T-helper 9 cell (primary cell): ENCODE results near the gene GDF9.

Source experiments
- DNase-seq: peaks from one replicate; pipeline ENCODE4 v3.0.0-alpha.2; 2020

The GDF9 gene

DNA sequence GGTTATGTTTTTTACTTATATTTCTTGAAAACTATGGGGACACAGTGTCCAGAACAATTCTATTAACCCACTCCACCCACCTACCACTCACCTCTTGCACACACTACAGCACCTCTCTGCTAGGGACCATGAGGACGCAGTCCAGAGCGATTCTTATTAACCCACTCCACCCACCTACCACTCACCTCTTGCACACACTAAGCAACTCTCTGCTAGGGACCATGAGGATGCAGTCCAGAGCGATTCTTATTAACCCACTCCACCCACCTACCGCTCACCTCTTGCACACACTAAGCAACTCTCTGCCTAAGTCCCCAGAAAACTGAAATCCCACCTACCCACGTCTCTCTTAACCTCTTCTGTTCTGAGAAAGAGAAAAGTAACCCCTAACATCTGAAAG, 33.7 kb downstream of the GDF9 start:
- DNase-seq: no peak

DNA sequence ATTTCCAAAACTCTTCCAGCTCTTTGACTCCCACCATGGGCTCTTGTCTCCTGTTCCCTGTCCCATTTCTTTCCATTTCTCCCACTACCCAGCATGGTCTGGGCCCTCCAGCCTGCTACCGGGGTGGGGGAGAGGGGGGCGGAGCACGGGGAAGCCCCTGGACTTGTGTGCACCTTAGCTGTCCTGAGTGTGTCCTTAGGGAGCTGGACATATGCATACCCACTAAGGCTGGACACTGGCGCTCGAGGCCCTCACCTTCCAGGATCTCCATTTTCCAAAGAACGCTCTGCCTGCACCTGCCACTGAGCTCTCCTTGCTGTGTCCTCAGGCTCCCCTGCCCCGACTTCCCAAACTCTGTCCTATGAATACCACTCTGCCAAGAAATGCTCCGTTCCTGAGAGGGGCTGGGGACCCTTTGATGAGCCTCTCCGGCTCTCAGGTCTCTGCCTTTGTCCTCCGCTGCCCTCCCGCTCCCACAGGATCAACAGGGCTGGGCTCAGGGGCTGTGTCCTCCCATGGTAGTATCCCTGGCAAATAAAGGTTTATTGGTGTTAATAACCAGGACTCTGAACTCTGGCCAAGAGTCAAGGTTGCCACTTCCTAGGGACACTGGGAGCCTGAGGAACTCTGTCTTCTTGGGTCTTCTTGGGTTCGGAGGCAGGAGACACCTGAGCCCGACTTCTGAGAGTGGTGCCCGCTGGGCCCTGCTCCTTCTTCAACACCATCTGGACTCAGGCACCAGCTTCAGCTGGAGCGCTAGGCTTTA, 35.0 kb downstream of the GDF9 start:
- DNase-seq: no peak

DNA sequence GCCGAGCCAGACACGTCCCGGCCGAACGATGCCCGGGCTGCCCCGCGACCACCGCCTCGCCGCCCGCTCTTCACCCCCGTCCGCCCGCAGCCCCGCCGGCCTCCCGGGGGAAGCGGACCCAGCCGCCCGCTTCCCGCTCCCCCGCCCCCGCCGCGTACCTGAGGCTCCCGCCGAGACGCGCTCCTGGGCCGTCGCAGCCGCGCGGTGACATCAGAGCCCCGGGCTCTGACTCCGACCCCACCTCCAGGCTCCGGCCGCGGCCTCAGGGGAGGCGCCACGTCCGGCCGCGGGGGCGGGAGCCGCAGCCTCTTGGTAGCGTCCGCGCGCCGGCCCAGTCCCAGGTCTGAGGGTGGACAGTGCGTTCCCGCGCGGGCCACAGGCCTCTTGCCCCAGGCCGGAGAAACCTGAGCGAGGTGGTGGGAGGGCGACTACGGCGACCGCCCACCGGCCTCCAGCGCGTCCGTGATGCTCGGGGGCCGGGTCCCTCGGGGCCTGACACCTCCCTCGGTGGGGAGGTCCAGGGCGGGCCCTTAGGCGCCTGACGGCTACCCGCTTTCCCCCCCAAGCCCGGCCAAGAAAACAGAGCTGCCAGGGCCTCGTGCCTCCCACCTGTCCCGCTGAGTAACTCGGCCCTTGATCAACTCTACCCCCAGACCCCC, 35.7 kb downstream of the GDF9 start, which contains the start of gene SHROOM1:
TSS of gene SHROOM1 (minus strand) at position 212 of the 659 bp plus-strand sequence. CDS start 4,507 bp downstream, outside the sequence.
- DNase-seq: no peak

DNA sequence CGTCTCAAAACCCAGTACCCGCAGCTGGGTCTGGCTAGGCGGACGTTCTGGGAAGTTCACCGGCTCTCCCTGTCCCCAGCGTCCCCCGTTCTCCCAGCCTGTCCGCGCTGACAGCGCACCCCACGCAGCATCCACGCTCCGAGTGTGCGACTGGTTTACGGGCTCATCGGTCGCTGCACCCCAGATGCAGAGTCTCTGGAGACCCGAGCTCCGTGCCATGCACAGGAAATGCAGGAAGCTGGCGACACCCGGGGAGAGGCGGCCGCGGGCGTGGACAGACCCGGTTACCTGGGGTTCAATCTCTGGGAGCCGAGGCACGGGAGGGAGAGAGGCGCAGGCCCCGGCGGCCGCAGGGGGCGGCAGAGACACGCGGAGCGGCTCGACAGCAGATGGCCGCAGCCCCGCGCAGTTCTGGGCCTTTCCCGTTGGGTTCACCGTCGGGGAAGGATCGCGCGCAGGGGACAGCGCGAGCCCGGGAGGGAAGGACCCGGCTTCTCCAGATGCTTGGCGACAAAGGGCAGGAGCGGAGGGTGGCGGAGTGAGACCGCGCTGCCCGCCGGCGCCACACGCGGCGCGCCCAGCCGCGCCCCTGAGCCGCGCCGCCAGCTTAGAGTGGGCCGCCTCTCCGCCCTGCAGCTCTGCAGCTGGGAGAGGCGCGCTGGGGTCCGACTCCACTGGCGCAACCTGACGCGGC, 36.4 kb downstream of the GDF9 start:
- DNase-seq: peak; percentile 58

DNA sequence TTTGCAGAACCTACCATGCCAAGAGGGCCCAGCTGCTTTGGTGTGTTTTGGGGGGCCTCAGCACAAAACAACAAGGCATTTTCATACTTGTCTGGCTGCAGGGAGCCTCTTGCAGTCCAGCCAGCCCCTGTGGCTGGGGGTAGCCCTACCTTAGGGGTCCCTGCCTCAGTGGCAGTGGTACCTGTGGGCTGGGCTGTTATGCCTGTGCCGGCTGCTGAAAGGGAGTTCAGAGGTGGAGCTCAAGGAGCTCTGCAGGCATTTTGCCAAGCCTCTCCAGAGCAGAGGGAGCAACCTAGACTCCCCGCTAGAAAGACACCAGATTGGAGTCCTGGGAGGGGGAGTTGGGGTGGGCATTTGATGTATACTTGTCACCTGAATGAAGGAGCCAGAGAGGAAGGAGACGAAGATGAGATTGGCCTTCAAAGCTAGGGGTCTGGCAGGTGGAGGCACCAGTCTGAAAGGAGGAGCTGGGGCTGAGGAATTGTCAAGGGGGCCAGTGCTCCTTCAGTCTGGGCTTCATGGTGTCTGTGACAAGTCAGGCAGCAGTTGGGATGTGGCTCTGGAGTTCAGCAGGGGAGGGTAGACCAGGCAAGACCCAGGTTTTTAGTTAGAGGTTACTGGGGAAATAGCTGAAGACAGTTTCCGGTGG, 37.3 kb downstream of the GDF9 start:
- no peak for DNase-seq

DNA sequence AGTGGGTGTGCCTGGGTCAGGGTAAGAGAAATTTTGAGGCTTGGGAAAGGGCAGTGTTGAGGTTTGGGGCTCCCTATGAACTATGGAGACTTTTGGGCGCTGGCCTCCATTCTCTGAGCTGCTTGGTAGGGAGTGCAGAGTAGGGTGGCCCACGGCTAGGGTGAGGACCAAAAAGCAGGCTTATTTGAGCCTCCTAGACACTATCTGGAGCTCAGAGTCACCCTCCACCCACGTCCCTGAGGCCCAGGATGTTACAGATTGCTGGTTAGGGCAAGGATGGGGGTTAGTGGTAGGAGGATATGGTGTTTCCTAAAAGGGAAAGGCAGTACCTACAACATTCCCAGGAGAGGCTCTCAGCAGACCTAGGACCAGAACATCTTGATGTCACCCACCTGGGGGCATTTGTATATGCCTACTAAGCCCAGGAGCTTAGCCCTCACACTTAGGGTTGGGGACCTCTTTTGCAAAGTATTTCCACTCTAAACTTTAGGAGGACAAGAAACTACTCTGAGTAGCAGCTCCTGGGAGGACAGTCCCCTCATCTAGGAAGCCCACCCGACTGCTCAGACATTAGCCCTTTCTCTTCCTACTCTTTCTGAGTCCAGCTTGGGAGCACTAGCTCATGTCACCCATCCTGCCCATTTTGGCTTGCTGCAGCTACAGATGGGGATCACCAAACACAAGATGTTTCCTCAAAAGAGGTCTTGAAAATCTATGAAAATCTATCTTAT, 38.2 kb downstream of the GDF9 start:
- no peak for DNase-seq

DNA sequence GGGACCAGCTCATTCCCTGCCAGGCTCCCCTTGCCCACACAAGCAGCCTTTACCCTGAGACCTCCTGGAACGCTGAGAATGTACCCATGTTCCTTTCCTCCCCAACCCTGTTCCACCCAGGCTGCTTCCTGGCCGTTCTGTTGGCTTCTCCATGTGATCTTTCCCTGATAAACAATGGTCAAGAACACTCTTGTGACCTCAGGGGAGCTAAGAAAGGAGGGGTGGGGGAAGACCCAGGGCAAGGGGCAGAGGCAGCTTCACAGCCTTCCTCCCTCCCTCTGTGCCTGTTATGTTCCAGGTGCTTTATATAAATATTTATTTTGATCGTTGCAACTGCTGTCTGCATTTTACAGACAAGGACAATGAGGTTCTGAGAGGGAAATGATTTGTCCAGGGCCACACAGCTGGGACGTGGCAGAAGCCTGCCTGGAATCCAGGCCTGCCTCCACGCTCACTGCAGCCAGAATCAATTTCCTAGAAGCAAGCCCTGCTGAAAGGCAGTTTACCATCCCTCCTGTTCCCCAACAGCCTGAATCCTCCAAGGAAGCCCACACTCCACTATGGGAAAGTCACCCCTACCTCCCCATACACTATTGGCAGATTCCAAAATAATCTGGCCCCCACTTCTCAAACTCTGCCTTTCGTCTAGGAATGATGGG, 39.7 kb downstream of the GDF9 start:
- no peak for DNase-seq

DNA sequence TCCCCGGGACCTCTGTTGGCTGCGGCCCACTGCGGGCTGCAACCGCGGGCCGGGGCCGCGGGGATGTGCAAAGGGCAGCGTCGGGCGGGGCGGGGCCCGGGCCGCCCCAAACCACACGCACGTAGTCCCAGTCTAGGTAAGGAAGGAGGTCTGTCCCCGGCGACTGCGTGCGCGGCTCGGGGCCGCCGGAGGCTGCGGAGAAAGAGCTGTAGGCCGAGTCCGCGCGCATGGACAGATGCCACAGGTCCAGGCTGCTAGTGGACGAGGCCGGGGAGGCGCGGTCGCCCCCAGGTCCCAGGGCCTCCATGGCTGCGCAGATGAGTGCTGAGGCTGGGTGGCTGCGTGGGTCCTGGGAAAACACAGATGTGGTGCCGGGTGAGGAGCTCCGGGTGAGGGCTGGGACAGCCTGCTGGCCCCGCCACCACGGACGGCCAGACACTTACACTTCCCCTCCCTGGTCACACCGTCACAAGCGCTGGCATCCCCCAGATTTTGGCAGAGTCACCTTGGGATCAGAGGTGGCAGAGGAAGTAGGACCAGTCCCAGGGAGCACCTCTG, 40.4 kb downstream of the GDF9 start:
- no peak for DNase-seq

DNA sequence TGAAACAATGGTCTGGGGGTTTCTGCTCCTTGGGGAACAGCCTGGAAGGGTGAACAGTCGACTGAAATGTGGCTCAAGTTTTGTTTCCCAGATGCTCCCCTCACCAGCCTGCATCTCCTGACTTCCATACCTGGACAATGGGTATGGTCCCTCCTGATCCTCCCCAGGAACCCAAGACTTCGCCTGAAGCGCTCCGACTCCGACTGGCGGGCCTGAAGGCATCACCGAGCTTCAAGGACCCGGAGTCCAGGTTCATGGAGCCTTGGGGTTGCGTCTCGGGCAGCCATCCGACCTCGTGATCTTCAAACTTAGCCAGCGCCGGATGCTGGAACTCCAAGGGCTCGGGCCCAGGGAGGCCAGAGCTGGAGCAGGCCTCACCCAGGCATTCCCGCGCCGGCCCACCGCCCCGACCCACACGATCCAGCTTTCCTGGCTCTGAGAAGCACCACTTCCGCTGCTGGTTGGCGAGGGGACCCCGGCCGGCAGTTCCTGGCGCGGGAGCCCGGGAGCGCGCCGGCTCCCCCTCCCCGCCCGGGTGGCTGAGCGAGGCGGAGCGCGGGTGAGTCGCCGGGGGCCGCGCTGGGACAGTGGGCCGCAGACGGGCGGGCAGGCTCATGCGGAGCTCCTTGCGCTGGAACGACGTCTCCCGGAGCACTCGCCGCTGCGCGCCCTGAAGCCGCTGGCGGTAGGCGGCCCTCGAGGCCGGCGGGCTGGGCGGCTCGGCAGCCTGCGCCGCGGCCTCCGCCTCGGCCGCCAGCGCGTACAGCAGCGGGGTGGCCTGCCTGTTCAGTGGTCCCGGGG, 41.0 kb downstream of the GDF9 start:
- no peak for DNase-seq

DNA sequence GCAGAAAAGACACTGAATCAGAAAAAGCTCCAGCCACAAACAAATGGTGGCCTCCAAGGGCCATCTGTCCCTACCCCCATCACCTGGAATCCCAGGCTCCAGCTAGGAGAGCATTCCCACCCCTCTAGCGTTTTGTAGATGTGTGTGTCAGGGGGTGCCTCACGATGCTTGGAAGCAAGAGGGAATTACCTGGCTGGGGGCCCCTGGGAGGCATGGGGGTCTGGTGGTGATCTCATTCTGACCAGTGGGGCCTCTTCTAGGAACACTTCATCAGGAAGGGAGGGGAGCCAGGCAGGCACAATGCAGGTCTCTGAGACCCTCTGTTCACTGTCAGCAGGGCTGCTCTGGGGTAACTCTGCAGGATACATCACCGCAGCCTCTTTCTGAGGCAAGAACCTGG, 41.8 kb downstream of the GDF9 start:
- DNase-seq: no peak

DNA sequence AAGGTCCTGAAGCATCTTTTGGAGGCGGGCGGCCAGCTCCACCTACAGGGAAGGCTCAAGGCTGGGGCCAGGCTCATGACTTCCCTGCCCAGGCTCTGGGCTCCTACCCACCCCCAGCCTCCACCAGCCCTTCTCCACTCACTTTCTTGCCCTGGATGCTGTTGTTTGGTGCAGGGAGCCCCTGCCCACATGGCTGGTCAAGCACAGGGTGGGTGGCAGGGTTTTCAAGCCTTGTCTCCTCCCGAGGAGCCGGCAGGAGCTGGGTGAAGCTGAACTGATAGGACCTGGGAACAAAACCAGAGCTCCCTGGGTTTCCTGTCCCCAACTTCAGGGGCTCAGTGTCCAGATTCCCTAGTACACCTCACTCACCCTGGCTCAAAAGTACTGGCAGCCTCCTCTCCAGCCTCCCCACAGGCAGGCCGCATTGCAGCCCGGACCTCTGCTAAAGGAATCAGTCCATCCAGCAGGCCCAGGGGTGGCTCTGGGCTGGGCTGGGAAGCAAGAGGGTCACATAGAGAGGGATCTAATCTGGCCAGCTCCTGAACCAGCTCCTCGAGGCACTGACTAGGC, 42.7 kb downstream of the GDF9 start:
- no peak for DNase-seq

DNA sequence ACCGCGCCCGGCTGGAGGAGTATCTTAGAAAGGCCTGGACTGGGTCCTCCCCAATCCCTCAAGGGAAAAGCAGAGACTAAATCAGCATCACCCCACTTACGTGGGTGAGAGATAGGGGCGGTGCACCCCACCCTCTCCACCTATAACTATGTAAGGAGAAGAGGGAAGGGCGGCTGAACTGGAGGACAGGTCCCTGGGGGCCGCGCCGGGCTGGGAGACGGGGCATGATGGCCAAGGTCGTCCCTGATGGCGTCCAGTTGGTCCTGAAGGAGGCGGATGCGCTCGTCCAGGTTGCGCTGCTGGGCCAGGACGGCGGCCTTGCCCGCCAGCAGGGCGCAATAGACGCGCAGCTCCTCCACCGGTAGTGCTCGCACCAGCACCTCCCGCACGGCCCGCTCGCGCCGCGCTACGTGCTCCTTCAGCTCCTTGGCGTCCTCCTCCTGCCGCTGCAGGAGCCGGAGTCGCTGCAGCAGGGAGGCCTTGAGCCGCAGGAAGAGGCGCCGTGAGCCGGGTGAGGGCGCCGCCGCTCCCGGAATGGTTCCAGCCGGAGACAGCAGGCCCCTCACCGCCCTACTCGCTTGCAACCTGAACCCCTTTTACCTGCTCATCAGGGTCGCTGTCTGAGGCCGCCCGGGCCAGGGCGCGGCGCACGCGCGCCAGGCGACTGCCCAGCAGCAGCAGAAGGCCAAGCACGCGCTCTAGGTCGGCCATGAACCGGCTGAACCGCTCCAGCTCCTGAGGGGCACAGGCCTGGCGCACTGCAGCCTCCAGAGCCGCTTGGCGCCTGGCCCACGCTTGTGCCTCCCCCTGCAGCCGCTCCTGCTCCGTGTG, 43.4 kb downstream of the GDF9 start:
- DNase-seq: no peak

DNA sequence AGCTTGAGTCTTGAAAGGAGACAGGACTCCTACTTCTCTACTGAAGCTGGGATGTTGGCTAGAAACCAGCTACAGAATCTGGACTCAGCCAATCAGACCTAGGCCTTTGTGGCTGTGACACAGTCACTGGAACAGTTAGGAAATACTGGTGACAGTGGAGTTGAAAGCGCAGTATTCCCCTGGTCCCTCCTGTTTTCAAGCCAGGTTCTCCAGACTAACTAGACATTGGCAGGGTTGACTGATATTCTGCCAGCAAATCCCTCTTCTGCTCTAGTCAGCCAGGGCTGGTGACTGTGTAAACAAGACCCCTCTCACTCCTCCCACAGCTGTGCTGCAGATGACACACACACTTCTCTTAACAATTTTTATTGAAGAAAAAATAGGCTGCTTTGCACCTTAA, 44.5 kb downstream of the GDF9 start:
- DNase-seq: no peak

DNA sequence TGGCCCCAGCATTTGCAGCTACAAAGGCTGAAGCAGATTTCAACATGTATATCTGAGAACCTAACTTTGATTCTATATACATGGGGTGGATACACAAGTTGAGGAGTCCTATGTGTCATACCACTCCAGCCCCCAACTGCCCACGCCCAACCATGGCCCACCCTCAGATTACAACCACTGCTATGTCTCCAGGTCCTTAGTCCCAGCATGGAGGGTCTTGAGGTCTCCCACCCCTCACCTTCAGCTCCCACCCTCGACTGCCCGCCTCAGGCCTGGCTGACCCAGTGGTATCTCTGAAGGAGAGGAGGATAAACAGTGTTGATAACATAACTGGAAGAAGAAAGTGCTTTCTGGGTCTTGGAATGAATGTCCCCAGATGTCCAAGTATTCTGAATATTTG, 44.9 kb downstream of the GDF9 start:
- no peak for DNase-seq

DNA sequence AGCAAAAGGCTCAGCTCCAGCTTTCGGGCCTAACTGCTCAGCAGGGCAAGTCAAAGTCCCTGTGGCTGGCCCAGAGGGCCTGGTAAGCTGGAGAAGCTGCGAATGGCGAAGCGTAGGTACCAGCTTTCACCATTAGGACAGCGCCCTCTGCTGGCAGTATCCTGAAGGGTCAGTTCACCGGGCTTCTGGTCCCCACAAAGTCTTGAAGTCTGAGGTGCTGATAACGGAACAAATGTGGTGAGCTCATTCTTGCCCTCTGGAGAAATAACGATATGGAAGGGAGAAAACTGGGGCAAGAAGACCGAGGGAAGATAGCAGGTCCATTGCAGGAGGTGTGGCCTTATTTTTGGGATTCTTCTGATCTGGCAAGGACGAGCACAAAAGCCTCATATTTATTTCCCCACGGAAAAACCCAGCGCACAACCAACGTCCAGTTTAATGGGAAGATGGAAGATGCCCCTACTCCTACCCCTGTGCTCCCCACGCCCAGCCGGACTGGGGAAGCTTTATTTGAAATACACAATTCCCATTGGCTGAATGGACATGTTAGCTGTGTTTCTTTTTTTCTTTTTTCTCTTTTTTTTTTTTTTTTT, 46.0 kb downstream of the GDF9 start:
- peak; percentile 91 for DNase-seq

DNA sequence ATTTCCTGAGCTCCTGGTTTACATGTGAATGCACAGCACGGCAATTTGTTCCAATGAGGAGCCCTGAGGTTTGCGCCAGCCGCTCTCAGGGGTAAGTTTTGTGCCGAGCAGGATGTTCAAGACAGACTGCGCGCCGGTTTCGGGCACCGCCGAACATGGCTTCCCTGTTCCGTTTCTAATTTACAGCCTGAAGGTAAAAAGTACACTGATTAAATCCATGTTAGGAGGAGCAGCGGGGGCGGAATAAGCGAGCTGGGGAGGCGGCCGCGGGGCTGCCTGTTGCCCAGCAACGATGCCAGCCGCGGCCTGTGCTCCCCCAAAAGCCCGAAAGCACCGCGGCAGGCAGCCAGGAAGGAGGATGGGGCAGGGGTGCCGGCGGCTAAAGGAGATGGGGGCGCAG, 46.8 kb downstream of the GDF9 start:
- DNase-seq: no peak

DNA sequence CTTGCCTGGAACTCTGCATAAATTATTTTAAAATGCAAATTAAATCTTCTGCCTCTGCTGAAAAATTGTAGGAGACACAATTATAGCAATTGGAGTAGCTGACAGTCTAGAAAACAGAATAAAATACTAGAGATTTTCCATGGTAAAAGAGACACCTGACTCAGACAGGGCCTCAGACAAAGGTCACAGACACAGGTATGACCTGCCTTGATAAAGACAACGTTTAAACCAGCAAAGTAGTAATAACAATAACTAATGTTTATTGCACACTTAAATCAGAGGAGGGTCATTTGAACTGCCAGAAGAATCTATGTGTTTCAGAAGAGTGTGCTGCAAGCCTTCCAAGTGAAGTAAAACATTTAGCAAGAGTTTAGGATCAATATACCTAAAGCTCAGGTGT, 49.3 kb downstream of the GDF9 start:
- DNase-seq: no peak

DNA sequence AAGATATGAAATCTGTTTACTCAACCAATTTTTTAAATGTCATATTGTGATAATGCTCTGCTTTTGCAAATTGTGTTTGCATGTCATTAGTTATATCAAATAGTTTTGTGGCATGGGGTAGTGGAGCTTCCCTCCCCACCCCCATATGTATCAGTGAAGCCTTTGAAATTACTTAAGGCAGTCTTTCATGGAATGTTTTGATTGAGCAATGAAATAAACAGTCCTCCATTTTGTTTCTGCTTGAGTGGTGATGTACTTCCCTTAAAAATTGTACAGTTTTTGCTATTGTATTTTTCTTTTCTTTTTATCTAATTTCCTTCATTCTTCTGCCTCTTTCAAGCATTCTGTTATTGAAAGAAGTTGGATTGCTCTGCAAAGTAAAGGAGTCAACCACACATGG, 49.7 kb downstream of the GDF9 start:
- no peak for DNase-seq

DNA sequence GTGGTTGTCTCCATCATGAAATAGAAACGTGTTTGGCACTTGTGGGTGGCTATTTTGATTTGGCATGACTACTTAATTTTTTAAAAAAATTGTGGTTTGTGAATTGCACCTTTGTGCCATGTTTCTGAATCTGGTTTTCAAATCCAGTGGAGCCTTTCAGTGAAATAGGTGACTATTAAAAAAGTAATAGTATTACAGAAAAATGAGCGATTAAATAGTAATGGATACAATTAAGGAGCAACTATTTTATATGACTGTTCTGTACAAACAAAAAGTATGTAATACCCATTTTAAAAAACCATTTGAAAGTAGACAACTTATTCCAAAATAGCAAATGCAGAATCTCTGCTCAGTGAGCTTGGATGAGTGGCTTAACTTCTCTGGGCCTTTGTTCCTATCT, 50.2 kb downstream of the GDF9 start:
- DNase-seq: no peak
